SK-N-SH (cell line): ENCODE results near the gene DPEP3.

Experiments used
- FOXJ3 ChIP-seq: sonication (generic); formaldehyde crosslinking; IDR thresholded peaks from 2 replicates; pipeline ENCODE4 v1.5.1; 2020; ENCODE audit warnings: mild to moderate bottlenecking, missing genetic modification reagents
- POLR2AphosphoS5 ChIP-seq: IDR thresholded peaks from 2 replicates; pipeline ENCODE4 v1.6.1; 2012; ENCODE audit warnings: low read depth, low read length
- RAD21 ChIP-seq: IDR thresholded peaks from 2 replicates; pipeline ENCODE4 v1.6.1; 2012; ENCODE audit warnings: mild to moderate bottlenecking, low read length
- RCOR1 ChIP-seq: fragments of 150-350 bp; IDR thresholded peaks from 2 replicates; pipeline ENCODE4 v1.6.1; 2017; ENCODE audit warnings: antibody characterized with exemption, low read length
- RXRA ChIP-seq: IDR thresholded peaks from 2 replicates; pipeline ENCODE4 v1.4.0; 2012; ENCODE audit warnings: low read depth, mild to moderate bottlenecking, borderline replicate concordance
- TAF1 ChIP-seq: IDR thresholded peaks from 2 replicates; pipeline ENCODE4 v1.6.1; 2012; ENCODE audit warnings: low read depth, mild to moderate bottlenecking, low read length, moderate library complexity, borderline replicate concordance
- TCF12 ChIP-seq: IDR thresholded peaks from 2 replicates; pipeline ENCODE4 v1.4.0; 2012
- YY1 ChIP-seq: IDR thresholded peaks from 2 replicates; pipeline ENCODE4 v1.4.0; 2012; ENCODE audit warnings: low read depth, mild to moderate bottlenecking
- TF ChIP-seq, protein P1 (sequence below): fragments of 150-350 bp; IDR thresholded peaks from 2 replicates; pipeline ENCODE4 v1.6.1; 2017; ENCODE audit warnings: antibody characterized with exemption, low read length, low read depth, borderline replicate concordance
- TF ChIP-seq, protein P2 (sequence below): fragments of 200-600 bp; sonication (generic); IDR thresholded peaks from 2 replicates; pipeline ENCODE4 v1.6.1; 2017; ENCODE audit warnings: antibody characterized with exemption, mild to moderate bottlenecking, moderate library complexity
- TF ChIP-seq, protein P3 (sequence below): IDR thresholded peaks from 2 replicates; pipeline ENCODE4 v1.4.0; 2012; ENCODE audit warnings: low read depth
- TF ChIP-seq, protein P4 (sequence below): IDR thresholded peaks from 2 replicates; pipeline ENCODE4 v1.6.1; 2012; ENCODE audit warnings: mild to moderate bottlenecking, low read depth, low read length, moderate library complexity

DNA sequence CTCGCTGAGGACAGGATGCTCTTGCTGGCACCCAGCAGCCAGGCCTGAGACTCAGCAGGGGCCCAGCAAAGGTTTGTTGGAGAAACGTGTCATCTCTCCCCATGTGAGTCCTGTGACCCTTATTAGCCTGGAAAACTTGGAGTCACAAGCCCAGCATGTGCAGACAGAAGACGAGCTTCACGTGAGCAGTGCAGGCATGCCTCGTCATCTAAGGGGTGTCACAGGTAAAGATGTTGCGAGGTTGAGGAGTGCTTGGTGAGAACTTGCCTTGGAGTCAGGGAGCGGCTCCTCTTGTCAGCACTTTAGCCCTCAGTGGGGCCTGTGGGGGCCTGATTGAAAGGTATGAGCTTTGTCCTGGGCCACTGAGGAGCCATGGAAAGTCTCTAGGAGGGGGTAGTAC is 46.5 kb downstream of the DPEP3 start:
- TF ChIP-seq, protein P1, sequence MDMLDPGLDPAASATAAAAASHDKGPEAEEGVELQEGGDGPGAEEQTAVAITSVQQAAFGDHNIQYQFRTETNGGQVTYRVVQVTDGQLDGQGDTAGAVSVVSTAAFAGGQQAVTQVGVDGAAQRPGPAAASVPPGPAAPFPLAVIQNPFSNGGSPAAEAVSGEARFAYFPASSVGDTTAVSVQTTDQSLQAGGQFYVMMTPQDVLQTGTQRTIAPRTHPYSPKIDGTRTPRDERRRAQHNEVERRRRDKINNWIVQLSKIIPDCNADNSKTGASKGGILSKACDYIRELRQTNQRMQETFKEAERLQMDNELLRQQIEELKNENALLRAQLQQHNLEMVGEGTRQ = no peak
- TF ChIP-seq TAF1 (no peak), RAD21 (no peak), TCF12 (no peak), RXRA (no peak), POLR2AphosphoS5 (no peak), YY1 (no peak), FOXJ3 (no peak), RCOR1 (no peak)
- TF ChIP-seq, protein P2, sequence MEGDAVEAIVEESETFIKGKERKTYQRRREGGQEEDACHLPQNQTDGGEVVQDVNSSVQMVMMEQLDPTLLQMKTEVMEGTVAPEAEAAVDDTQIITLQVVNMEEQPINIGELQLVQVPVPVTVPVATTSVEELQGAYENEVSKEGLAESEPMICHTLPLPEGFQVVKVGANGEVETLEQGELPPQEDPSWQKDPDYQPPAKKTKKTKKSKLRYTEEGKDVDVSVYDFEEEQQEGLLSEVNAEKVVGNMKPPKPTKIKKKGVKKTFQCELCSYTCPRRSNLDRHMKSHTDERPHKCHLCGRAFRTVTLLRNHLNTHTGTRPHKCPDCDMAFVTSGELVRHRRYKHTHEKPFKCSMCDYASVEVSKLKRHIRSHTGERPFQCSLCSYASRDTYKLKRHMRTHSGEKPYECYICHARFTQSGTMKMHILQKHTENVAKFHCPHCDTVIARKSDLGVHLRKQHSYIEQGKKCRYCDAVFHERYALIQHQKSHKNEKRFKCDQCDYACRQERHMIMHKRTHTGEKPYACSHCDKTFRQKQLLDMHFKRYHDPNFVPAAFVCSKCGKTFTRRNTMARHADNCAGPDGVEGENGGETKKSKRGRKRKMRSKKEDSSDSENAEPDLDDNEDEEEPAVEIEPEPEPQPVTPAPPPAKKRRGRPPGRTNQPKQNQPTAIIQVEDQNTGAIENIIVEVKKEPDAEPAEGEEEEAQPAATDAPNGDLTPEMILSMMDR = no peak
- TF ChIP-seq, protein P3, sequence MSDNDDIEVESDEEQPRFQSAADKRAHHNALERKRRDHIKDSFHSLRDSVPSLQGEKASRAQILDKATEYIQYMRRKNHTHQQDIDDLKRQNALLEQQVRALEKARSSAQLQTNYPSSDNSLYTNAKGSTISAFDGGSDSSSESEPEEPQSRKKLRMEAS = no peak
- TF ChIP-seq, protein P4, sequence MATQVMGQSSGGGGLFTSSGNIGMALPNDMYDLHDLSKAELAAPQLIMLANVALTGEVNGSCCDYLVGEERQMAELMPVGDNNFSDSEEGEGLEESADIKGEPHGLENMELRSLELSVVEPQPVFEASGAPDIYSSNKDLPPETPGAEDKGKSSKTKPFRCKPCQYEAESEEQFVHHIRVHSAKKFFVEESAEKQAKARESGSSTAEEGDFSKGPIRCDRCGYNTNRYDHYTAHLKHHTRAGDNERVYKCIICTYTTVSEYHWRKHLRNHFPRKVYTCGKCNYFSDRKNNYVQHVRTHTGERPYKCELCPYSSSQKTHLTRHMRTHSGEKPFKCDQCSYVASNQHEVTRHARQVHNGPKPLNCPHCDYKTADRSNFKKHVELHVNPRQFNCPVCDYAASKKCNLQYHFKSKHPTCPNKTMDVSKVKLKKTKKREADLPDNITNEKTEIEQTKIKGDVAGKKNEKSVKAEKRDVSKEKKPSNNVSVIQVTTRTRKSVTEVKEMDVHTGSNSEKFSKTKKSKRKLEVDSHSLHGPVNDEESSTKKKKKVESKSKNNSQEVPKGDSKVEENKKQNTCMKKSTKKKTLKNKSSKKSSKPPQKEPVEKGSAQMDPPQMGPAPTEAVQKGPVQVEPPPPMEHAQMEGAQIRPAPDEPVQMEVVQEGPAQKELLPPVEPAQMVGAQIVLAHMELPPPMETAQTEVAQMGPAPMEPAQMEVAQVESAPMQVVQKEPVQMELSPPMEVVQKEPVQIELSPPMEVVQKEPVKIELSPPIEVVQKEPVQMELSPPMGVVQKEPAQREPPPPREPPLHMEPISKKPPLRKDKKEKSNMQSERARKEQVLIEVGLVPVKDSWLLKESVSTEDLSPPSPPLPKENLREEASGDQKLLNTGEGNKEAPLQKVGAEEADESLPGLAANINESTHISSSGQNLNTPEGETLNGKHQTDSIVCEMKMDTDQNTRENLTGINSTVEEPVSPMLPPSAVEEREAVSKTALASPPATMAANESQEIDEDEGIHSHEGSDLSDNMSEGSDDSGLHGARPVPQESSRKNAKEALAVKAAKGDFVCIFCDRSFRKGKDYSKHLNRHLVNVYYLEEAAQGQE = no peak
